K562 (cell line): ENCODE results near the gene ACSL5. TPM values are rescaled to one million over a fixed set of nuclear protein-coding genes. Genes with fewer than 3 reads are reported as not detected.
A peak's percentile ranks its signal among the peaks of the same experiment; 100 is the strongest.

ENCODE experiments used
- ETV1 ChIP-seq: fragments of 450-650 bp; conservative IDR thresholded peaks from 2 replicates; pipeline ENCODE4 v1.6.1; 2016; ENCODE audit warnings: missing genetic modification characterization, control low read depth, low read depth, missing compliant biosample characterization
- GATA2 ChIP-seq: sonication (generic); formaldehyde crosslinking; IDR thresholded peaks from 2 replicates; pipeline ENCODE4 v1.4.0; 2020; ENCODE audit warnings: mild to moderate bottlenecking, missing genetic modification reagents
- HDAC2 ChIP-seq: fragments of 450-650 bp; IDR thresholded peaks from 2 replicates; pipeline ENCODE4 v1.6.1; 2016; ENCODE audit warnings: mild to moderate bottlenecking
- HMGN3 ChIP-seq: IDR thresholded peaks from 2 replicates; pipeline ENCODE4 v1.6.1; 2011; ENCODE audit warnings: borderline replicate concordance, low read depth, mild to moderate bottlenecking, mixed read lengths, low read length; ENCODE audit not compliant: insufficient read length; ENCODE audit errors: extremely low read depth
- NCOA1 ChIP-seq: fragments of 450-650 bp; IDR thresholded peaks from 2 replicates; pipeline ENCODE4 v1.6.1; 2016; ENCODE audit warnings: low read depth
- NR2C2 ChIP-seq, 2 experiments: fragments of 200-800 bp in 1 of 2; sonication (Bioruptor generic) in 1 of 2; sonication (generic) in 1 of 2; formaldehyde crosslinking in 1 of 2; IDR thresholded peaks; 2 replicates each; pipeline versions ENCODE4 v1.6.1 to v1.8.0; 2016 to 2022; ENCODE audit warnings: mild to moderate bottlenecking in 1 of 2, missing compliant biosample characterization in 1 of 2, missing genetic modification characterization in 1 of 2, missing genetic modification reagents in 1 of 2
- ZBTB17 ChIP-seq: fragments of 450-650 bp; formaldehyde crosslinking; IDR thresholded peaks from 2 replicates; pipeline ENCODE4 v1.4.0; 2020; ENCODE audit warnings: mild to moderate bottlenecking
- ZEB2 ChIP-seq: fragments of 450-650 bp; IDR thresholded peaks from 2 replicates; pipeline ENCODE4 v1.6.1; 2016
- polyA plus RNA-seq, 8 experiments: library from polyadenylated mRNA; depleted of rRNA in 4 of 8; stranded (reverse) in 5 of 8; unstranded in 3 of 8; fragments of >200 nt; fragmentation: Nextera tagmentation in 2 of 8; fragmentation: Illumina TruSeq in 1 of 8; extraction: Ambion mirVana in 2 of 8; extraction: Trizol in 1 of 8; gene quantifications; 2 replicates each; pipeline versions ENCODE4 v1.2.1 to v1.2.3, GENCODE V29; 2011 to 2014; ENCODE audit warnings: inconsistent platforms in 1 of 8, missing spikeins in 1 of 8
- total RNA-seq, 7 experiments: library from RNA; depleted of rRNA in 6 of 7; stranded (reverse); fragments of >200 nt in 6 of 7; fragmentation: Illumina TruSeq in 2 of 7; extraction: Trizol in 2 of 7; gene quantifications; 2 replicates each; pipeline versions ENCODE4 v1.2.1 to v1.2.3, GENCODE V29; 2011 to 2021; ENCODE audit warnings: low replicate concordance in 1 of 7
- TF ChIP-seq, protein P1 (sequence below): fragments of 450-650 bp; IDR thresholded peaks from 2 replicates; pipeline ENCODE4 v1.6.1; 2018; ENCODE audit warnings: mild to moderate bottlenecking, low read depth; ENCODE audit not compliant: partially characterized antibody
- TF ChIP-seq, protein P2 (sequence below): fragments of 450-650 bp; IDR thresholded peaks from 2 replicates; pipeline ENCODE4 v1.6.1; 2018; ENCODE audit not compliant: partially characterized antibody
- TF ChIP-seq, protein P3 (sequence below): fragments of 450-650 bp; IDR thresholded peaks from 2 replicates; pipeline ENCODE4 v1.6.1; 2016; ENCODE audit warnings: mild to moderate bottlenecking
- TF ChIP-seq, protein P4 (sequence below), 3 experiments: IDR thresholded peaks in 2 of 3; conservative IDR thresholded peaks in 1 of 3; 2 replicates each; pipeline ENCODE4 v1.5.1; 2011 to 2012; ENCODE audit warnings: low read length in 3 of 3, mild to moderate bottlenecking in 3 of 3, control low read depth in 2 of 3, improper control_type of control experiment in 1 of 3, inconsistent platforms in 1 of 3, low read depth in 1 of 3, mixed read lengths in 1 of 3, moderate library complexity in 1 of 3; ENCODE audit not compliant: insufficient read depth in 2 of 3
- TF ChIP-seq, protein P5 (sequence below), 2 experiments: fragments of 200-800 bp in 1 of 2; sonication (Bioruptor generic) in 1 of 2; sonication (generic) in 1 of 2; formaldehyde crosslinking in 1 of 2; IDR thresholded peaks in 1 of 2; conservative IDR thresholded peaks in 1 of 2; 2 replicates each; pipeline versions ENCODE4 v1.5.0 to v1.6.1; 2016 to 2020; ENCODE audit warnings: missing compliant biosample characterization in 1 of 2, missing genetic modification characterization in 1 of 2, missing genetic modification reagents in 1 of 2

Gene ACSL5
- total and polyA plus RNA-seq, 9 of the 15 experiments (the other 6 are each of a cell fraction or from before 2014, with no cell fraction given) = 0.19 to 1.4 (median 0.55) TPM

DNA sequence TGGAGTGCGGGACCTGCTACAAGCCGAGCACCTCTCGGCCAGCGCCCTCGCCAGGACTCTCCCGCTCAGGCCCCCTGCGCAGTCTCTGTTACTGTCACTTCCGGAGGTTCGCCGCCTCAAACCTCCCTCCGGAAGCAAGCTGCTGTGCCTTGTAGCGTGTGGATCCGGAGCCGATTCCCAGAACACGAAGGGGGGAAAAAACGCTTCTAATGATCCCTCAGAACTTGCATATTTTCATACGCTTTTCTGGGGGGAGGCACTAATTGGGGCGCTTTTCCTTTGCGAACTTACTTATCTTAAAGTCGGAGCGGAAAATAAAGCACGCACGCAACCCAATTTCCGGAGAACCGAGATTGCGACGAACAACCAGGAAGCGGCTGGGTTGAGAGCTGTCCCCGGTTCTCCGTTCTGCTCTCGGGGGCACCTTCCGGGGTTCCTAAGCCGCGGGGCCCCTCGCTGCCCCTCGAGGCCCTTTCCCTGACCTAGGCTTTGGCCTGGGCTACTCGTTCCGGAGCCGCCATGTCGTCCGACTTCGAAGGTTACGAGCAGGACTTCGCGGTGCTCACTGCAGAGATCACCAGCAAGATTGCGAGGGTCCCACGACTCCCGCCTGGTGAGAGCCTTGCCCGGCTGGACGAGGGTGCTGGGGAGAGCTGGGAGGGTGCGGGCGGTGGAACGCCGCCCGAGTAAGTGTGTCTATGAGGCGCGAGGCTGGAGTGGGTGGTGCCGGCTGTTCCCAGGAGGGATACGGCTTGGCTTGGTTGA is 73.1 kb downstream of the ACSL5 start, which contains the start of the genes VTI1A and ZDHHC6 (continued):
- TF ChIP-seq, protein P1, sequence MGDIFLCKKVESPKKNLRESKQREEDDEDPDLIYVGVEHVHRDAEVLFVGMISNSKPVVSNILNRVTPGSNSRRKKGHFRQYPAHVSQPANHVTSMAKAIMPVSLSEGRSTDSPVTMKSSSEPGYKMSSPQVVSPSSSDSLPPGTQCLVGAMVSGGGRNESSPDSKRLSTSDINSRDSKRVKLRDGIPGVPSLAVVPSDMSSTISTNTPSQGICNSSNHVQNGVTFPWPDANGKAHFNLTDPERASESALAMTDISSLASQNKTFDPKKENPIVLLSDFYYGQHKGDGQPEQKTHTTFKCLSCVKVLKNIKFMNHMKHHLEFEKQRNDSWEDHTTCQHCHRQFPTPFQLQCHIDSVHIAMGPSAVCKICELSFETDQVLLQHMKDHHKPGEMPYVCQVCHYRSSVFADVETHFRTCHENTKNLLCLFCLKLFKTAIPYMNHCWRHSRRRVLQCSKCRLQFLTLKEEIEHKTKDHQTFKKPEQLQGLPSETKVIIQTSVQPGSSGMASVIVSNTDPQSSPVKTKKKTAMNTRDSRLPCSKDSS = no peak
- TF ChIP-seq HMGN3 (peak; percentile 18), ETV1 (tag) (peak; percentile 86), ZEB2 (peak; percentile 98), ZBTB17 (CRISPR knock-in tag) (no peak), NCOA1 (peak; percentile 100), NR2C2 (CRISPR knock-in tag; IDR thresholded peaks at IDR 0.05) (no peak), NR2C2 (tag; IDR thresholded peaks at IDR 0.05) (peak; percentile 83), GATA2 (CRISPR knock-in tag) (peak; percentile 69), HDAC2 (peak; percentile 58; the same call in 1 of the 2 replicates)
- TF ChIP-seq, protein P2, sequence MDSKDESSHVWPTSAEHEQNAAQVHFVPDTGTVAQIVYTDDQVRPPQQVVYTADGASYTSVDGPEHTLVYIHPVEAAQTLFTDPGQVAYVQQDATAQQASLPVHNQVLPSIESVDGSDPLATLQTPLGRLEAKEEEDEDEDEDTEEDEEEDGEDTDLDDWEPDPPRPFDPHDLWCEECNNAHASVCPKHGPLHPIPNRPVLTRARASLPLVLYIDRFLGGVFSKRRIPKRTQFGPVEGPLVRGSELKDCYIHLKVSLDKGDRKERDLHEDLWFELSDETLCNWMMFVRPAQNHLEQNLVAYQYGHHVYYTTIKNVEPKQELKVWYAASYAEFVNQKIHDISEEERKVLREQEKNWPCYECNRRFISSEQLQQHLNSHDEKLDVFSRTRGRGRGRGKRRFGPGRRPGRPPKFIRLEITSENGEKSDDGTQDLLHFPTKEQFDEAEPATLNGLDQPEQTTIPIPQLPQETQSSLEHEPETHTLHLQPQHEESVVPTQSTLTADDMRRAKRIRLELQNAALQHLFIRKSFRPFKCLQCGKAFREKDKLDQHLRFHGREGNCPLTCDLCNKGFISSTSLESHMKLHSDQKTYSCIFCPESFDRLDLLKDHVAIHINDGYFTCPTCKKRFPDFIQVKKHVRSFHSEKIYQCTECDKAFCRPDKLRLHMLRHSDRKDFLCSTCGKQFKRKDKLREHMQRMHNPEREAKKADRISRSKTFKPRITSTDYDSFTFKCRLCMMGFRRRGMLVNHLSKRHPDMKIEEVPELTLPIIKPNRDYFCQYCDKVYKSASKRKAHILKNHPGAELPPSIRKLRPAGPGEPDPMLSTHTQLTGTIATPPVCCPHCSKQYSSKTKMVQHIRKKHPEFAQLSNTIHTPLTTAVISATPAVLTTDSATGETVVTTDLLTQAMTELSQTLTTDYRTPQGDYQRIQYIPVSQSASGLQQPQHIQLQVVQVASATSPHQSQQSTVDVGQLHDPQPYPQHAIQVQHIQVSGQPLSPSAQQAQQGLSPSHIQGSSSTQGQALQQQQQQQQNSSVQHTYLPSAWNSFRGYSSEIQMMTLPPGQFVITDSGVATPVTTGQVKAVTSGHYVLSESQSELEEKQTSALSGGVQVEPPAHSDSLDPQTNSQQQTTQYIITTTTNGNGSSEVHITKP = no peak
- TF ChIP-seq, protein P3, sequence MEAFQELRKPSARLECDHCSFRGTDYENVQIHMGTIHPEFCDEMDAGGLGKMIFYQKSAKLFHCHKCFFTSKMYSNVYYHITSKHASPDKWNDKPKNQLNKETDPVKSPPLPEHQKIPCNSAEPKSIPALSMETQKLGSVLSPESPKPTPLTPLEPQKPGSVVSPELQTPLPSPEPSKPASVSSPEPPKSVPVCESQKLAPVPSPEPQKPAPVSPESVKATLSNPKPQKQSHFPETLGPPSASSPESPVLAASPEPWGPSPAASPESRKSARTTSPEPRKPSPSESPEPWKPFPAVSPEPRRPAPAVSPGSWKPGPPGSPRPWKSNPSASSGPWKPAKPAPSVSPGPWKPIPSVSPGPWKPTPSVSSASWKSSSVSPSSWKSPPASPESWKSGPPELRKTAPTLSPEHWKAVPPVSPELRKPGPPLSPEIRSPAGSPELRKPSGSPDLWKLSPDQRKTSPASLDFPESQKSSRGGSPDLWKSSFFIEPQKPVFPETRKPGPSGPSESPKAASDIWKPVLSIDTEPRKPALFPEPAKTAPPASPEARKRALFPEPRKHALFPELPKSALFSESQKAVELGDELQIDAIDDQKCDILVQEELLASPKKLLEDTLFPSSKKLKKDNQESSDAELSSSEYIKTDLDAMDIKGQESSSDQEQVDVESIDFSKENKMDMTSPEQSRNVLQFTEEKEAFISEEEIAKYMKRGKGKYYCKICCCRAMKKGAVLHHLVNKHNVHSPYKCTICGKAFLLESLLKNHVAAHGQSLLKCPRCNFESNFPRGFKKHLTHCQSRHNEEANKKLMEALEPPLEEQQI = peak; percentile 66; the same call in 1 of the 2 replicates
- TF ChIP-seq, protein P4, sequence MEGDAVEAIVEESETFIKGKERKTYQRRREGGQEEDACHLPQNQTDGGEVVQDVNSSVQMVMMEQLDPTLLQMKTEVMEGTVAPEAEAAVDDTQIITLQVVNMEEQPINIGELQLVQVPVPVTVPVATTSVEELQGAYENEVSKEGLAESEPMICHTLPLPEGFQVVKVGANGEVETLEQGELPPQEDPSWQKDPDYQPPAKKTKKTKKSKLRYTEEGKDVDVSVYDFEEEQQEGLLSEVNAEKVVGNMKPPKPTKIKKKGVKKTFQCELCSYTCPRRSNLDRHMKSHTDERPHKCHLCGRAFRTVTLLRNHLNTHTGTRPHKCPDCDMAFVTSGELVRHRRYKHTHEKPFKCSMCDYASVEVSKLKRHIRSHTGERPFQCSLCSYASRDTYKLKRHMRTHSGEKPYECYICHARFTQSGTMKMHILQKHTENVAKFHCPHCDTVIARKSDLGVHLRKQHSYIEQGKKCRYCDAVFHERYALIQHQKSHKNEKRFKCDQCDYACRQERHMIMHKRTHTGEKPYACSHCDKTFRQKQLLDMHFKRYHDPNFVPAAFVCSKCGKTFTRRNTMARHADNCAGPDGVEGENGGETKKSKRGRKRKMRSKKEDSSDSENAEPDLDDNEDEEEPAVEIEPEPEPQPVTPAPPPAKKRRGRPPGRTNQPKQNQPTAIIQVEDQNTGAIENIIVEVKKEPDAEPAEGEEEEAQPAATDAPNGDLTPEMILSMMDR (IDR thresholded peaks at IDR 0.05 in 2 of 3, conservative IDR thresholded peaks at IDR 0.05 in 1 of 3; ENCODE audit: insufficient read depth in 2 of 3, low read depth in 1 of 3, low read length in 3 of 3) = peak; percentile 32 to 37 (median 36); a peak in 2 of 6 replicates
- TF ChIP-seq, protein P5, sequence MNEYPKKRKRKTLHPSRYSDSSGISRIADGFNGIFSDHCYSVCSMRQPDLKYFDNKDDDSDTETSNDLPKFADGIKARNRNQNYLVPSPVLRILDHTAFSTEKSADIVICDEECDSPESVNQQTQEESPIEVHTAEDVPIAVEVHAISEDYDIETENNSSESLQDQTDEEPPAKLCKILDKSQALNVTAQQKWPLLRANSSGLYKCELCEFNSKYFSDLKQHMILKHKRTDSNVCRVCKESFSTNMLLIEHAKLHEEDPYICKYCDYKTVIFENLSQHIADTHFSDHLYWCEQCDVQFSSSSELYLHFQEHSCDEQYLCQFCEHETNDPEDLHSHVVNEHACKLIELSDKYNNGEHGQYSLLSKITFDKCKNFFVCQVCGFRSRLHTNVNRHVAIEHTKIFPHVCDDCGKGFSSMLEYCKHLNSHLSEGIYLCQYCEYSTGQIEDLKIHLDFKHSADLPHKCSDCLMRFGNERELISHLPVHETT (CRISPR knock-in tag; conservative IDR thresholded peaks at IDR 0.05 in 1 of 2, IDR thresholded peaks at IDR 0.05 in 1 of 2) = peak in 1 of 2 experiments; percentile 19; a peak in 1 of 4 replicates
